ENCODE results near the gene SHB. TPM values are rescaled to one million over a fixed set of nuclear protein-coding genes. Genes with fewer than 3 reads are reported as not detected.
"Not testable (repeated sequence)": the region's sequence is repeated elsewhere in the genome, so short reads cannot be mapped to it uniquely, and the experiment has no call there.

The SHB gene
- total RNA-seq, 1 donor from 2014 or later = 3.1 TPM

DNA sequence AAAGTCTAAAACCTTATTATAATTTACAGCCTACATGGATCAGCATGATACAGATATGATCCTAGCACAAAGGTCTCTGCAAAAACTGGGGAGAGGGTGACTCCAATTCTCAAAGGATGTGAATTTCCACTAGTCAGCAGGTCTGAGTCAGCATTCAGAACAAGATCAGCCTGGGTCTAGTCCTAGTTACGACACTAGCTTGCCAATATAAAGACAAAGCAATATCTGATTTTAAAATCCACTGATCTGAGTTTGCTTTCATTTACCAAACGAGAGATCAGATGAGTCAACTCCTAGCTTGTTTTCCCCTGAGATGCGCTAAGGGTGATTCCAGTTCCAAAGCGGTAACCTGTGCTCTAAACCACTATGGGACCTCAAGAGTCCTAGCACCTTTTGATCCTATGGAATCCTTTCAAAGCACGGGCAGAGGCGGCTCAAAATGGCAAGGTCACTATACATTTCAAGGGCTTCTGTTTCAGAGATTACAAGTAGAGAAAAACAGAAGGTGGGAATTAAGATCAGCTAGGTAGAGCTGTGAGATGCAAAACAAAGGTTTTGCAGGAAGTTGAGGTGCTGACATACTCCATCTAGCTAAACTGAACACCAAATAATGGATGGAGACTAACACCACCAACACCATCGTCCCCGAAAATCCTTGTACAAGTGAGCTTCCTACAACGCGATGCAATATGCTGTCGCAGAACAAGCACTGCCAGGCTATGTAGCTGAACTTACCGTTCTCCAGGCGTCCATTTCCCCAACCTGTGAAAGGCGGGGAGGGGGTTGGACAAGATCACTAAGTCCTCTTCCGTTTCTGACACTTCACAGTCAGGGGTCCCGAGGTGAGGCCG, 166.0 kb downstream of the SHB start:
- Histone ChIP-seq H3K9ac (ENCODE audit: low read depth in 1 of 3, low read length in 3 of 3) (peak overlapping the region; percentile 67 to 88 (median 73)), H3K4me1 (ENCODE audit: control insufficient read depth in 3 of 3, insufficient read depth in 3 of 3, low read length in 3 of 3) (peaks cover 15 to 19% (median 17%) of the 10 kb centered on the region in 3 donors), H3K27ac (ENCODE audit: low read depth, low read length) (peak overlapping the region; percentile 74), H3K9me3 (ENCODE audit: control insufficient read depth in 3 of 3, low read length in 3 of 3) (no peaks in the 10 kb centered on the region), H3K27me3 (ENCODE audit: control insufficient read depth in 3 of 3, insufficient read depth in 3 of 3, low read length in 3 of 3) (no peaks in the 10 kb centered on the region), H3K4me3 (ENCODE audit: low read length in 3 of 3) (peak overlapping the region; percentile 76 to 96 (median 84)), H3K36me3 (ENCODE audit: control insufficient read depth in 3 of 3, insufficient read depth in 3 of 3, low read length in 3 of 3) (peaks cover 8 to 12% (median 8%) of the 10 kb centered on the region in 3 donors)

DNA sequence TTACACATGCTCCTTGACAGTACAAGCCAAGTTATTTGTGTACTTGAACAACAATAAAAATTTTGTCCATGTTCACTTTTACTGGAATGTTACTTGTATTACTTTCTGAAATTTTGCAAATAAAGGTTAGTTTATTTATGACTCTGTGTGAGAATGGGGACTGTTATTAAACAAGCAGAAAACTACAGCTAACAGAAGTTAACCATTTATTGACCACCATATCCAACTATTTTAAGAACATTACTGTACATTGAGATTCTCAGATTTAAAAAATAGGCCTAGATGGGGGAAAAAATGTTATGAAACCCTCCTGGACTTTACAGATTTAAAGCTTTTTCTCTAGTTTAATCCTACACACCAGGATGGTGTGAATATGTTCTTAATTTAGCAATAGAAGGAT, 166.9 kb downstream of the SHB start:
- Histone ChIP-seq H3K27me3 (ENCODE audit: control insufficient read depth in 3 of 3, insufficient read depth in 3 of 3, low read length in 3 of 3) (no peaks in the 10 kb centered on the region), H3K4me1 (ENCODE audit: control insufficient read depth in 3 of 3, insufficient read depth in 3 of 3, low read length in 3 of 3) (peaks cover 15 to 19% (median 17%) of the 10 kb centered on the region in 3 donors), H3K36me3 (ENCODE audit: control insufficient read depth in 3 of 3, insufficient read depth in 3 of 3, low read length in 3 of 3) (peaks cover 8 to 12% (median 8%) of the 10 kb centered on the region in 3 donors), H3K9me3 (ENCODE audit: control insufficient read depth in 3 of 3, low read length in 3 of 3) (no peaks in the 10 kb centered on the region), H3K27ac (ENCODE audit: low read depth, low read length) (no peak overlapping the region), H3K9ac (ENCODE audit: low read depth in 1 of 3, low read length in 3 of 3) (no peak overlapping the region), H3K4me3 (ENCODE audit: low read length in 3 of 3) (no peak overlapping the region)

- Histone ChIP-seq H3K4me3 (ENCODE audit: low read length in 3 of 3) (no peak overlapping the region), H3K27me3 (ENCODE audit: control insufficient read depth in 3 of 3, insufficient read depth in 3 of 3, low read length in 3 of 3) (no peaks in the 10 kb centered on the region), H3K4me1 (ENCODE audit: control insufficient read depth in 3 of 3, insufficient read depth in 3 of 3, low read length in 3 of 3) (peaks cover 9 to 11% (median 10%) of the 10 kb centered on the region in 3 donors), H3K27ac (ENCODE audit: low read depth, low read length) (no peak overlapping the region), H3K9me3 (ENCODE audit: control insufficient read depth in 3 of 3, low read length in 3 of 3) (no peaks in the 10 kb centered on the region), H3K9ac (ENCODE audit: low read depth in 1 of 3, low read length in 3 of 3) (no peak overlapping the region), H3K36me3 (ENCODE audit: control insufficient read depth in 3 of 3, insufficient read depth in 3 of 3, low read length in 3 of 3) (peaks cover 17 to 25% (median 24%) of the 10 kb centered on the region in 3 donors)
These were observed 170.0 kb downstream of the SHB start for GRCh38 chr9:37899041-37899440.

DNA sequence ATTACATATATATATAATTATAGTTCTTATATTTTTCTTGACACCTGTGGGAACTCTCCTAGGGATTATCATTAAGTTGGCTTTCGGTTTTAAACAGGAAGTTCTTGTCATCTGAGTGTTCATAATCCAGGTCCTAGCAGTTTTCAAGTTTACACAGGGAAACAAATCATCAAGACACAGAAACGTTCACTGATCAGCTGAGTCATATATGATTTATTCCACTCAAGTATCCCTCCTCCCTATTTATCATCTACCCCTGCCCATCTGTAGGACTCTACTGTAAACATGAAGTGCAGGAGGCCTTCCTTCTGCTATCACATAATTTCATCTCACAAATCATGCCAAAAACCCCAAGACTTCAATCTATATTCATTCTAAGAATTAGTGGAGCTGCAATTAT, 171.4 kb downstream of the SHB start:
- no peak overlapping the region for H3K4me3 ChIP-seq (ENCODE audit: low read length in 3 of 3)
- H3K9ac ChIP-seq (ENCODE audit: low read depth in 1 of 3, low read length in 3 of 3) = no peak overlapping the region
- H3K27ac ChIP-seq (ENCODE audit: low read depth, low read length) = no peak overlapping the region
- H3K27me3 ChIP-seq (ENCODE audit: control insufficient read depth in 3 of 3, insufficient read depth in 3 of 3, low read length in 3 of 3) = no peaks in the 10 kb centered on the region
- H3K9me3 ChIP-seq (ENCODE audit: control insufficient read depth in 3 of 3, low read length in 3 of 3) = no peaks in the 10 kb centered on the region
- H3K4me1 ChIP-seq (ENCODE audit: control insufficient read depth in 3 of 3, insufficient read depth in 3 of 3, low read length in 3 of 3) = peaks cover under 1 to 2% (median 2%) of the 10 kb centered on the region in 3 donors
- peaks cover 17 to 37% (median 24%) of the 10 kb centered on the region in 3 donors for H3K36me3 ChIP-seq (ENCODE audit: control insufficient read depth in 3 of 3, insufficient read depth in 3 of 3, low read length in 3 of 3)

- Histone ChIP-seq H3K36me3 (ENCODE audit: control insufficient read depth in 3 of 3, insufficient read depth in 3 of 3, low read length in 3 of 3) (peaks cover 11 to 37% (median 12%) of the 10 kb centered on the region in 3 donors), H3K4me3 (ENCODE audit: low read length in 3 of 3) (no peak overlapping the region), H3K27ac (ENCODE audit: low read depth, low read length) (no peak overlapping the region), H3K27me3 (ENCODE audit: control insufficient read depth in 3 of 3, insufficient read depth in 3 of 3, low read length in 3 of 3) (no peaks in the 10 kb centered on the region), H3K9me3 (ENCODE audit: control insufficient read depth in 3 of 3, low read length in 3 of 3) (no peaks in the 10 kb centered on the region), H3K4me1 (ENCODE audit: control insufficient read depth in 3 of 3, insufficient read depth in 3 of 3, low read length in 3 of 3) (no peaks in the 10 kb centered on the region), H3K9ac (ENCODE audit: low read depth in 1 of 3, low read length in 3 of 3) (no peak overlapping the region)
These were observed 177.0 kb downstream of the SHB start for GRCh38 chr9:37892063-37892462.

- peaks cover 9 to 32% (median 12%) of the 10 kb centered on the region in 3 donors for H3K36me3 ChIP-seq (ENCODE audit: control insufficient read depth in 3 of 3, insufficient read depth in 3 of 3, low read length in 3 of 3)
- not testable (repeated sequence) for H3K4me1 ChIP-seq (ENCODE audit: control insufficient read depth in 3 of 3, insufficient read depth in 3 of 3, low read length in 3 of 3); H3K9ac ChIP-seq (ENCODE audit: low read depth in 1 of 3, low read length in 3 of 3); H3K9me3 ChIP-seq (ENCODE audit: control insufficient read depth in 3 of 3, low read length in 3 of 3); H3K27ac ChIP-seq (ENCODE audit: low read depth, low read length); H3K4me3 ChIP-seq (ENCODE audit: low read length in 3 of 3); H3K27me3 ChIP-seq (ENCODE audit: control insufficient read depth in 3 of 3, insufficient read depth in 3 of 3, low read length in 3 of 3)
These were observed 178.0 kb downstream of the SHB start for GRCh38 chr9:37891042-37891441.

DNA sequence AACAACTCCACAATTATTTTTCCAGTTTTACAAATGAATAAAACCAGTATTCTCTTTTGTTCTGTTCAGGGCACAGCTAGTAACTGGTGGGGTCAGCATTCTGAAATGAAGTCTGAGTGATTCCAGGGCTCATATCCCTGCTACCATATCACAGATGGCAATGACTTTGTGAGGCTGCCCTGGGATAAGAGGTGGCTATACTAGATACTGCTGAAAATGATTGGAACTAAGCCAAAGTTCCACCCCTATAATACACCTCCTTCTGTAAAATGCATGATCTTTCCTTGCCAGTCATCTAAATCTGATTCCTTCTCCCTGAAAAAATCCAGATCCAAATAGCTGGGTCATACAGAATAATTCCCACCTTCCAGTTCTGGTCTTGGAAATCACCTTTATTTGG, 179.5 kb downstream of the SHB start:
- Histone ChIP-seq H3K9me3 (ENCODE audit: control insufficient read depth in 3 of 3, low read length in 3 of 3) (no peaks in the 10 kb centered on the region), H3K36me3 (ENCODE audit: control insufficient read depth in 3 of 3, insufficient read depth in 3 of 3, low read length in 3 of 3) (peaks cover under 1 to 24% (median 3%) of the 10 kb centered on the region in 3 donors)

DNA sequence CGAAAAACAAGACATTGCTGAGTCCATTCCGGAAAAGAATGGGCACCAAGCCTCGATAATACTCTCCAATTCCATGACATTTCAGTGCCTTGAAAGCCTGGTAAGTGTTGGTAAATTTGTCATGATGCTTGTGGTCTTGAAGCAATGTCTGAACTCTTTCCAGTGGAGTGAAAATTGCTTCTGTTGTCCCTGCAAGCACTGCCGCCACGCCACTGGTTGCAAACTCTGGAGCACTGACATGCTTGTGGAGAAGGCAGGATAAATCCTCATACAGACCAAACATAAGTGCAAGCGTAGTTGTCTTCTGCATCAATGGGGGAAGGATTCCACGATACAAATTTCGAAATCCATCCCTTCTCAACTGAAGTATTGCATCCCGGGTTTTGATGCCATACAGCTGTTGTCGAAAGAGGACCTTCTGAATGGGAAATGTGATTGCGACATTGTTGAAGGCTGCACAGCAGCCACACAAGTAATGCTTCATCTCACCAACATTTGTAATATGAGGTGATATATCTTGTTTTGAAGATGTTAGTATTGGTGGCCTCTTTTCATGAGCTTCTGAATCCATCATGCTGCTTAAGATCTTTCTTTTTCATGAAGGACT, 180.9 kb downstream of the SHB start:
- not testable (repeated sequence) for H3K27ac ChIP-seq (ENCODE audit: low read depth, low read length); H3K4me1 ChIP-seq (ENCODE audit: control insufficient read depth in 3 of 3, insufficient read depth in 3 of 3, low read length in 3 of 3); H3K27me3 ChIP-seq (ENCODE audit: control insufficient read depth in 3 of 3, insufficient read depth in 3 of 3, low read length in 3 of 3); H3K4me3 ChIP-seq (ENCODE audit: low read length in 3 of 3); H3K9me3 ChIP-seq (ENCODE audit: control insufficient read depth in 3 of 3, low read length in 3 of 3); H3K9ac ChIP-seq (ENCODE audit: low read depth in 1 of 3, low read length in 3 of 3)
- H3K36me3 ChIP-seq (ENCODE audit: control insufficient read depth in 3 of 3, insufficient read depth in 3 of 3, low read length in 3 of 3) = peaks cover 0 to 13% (median 2%) of the 10 kb centered on the region in 3 donors

More for the DNA sequence above, 179.5 kb downstream of the SHB start:
- Histone ChIP-seq H3K27ac (ENCODE audit: low read depth, low read length) (no peak overlapping the region), H3K27me3 (ENCODE audit: control insufficient read depth in 3 of 3, insufficient read depth in 3 of 3, low read length in 3 of 3) (no peaks in the 10 kb centered on the region), H3K4me3 (ENCODE audit: low read length in 3 of 3) (no peak overlapping the region), H3K4me1 (ENCODE audit: control insufficient read depth in 3 of 3, insufficient read depth in 3 of 3, low read length in 3 of 3) (no peaks in the 10 kb centered on the region), H3K9ac (ENCODE audit: low read depth in 1 of 3, low read length in 3 of 3) (no peak overlapping the region)

- H3K9ac ChIP-seq (ENCODE audit: low read depth in 1 of 3, low read length in 3 of 3) = no peak overlapping the region
- no peaks in the 10 kb centered on the region for H3K27me3 ChIP-seq (ENCODE audit: control insufficient read depth in 3 of 3, insufficient read depth in 3 of 3, low read length in 3 of 3)
- no peak overlapping the region for H3K27ac ChIP-seq (ENCODE audit: low read depth, low read length)
- no peak overlapping the region for H3K4me3 ChIP-seq (ENCODE audit: low read length in 3 of 3)
- no peaks in the 10 kb centered on the region for H3K4me1 ChIP-seq (ENCODE audit: control insufficient read depth in 3 of 3, insufficient read depth in 3 of 3, low read length in 3 of 3)
- peaks cover 0 to 7% (median 2%) of the 10 kb centered on the region in 3 donors for H3K36me3 ChIP-seq (ENCODE audit: control insufficient read depth in 3 of 3, insufficient read depth in 3 of 3, low read length in 3 of 3)
- no peaks in the 10 kb centered on the region for H3K9me3 ChIP-seq (ENCODE audit: control insufficient read depth in 3 of 3, low read length in 3 of 3)
These were observed 188.0 kb downstream of the SHB start for GRCh38 chr9:37880916-37881479.

GRCh38 chr9:37876376-37876775, 192.7 kb downstream of the SHB start:
- Histone ChIP-seq H3K9me3 (ENCODE audit: control insufficient read depth in 3 of 3, low read length in 3 of 3) (no peaks in the 10 kb centered on the region), H3K4me1 (ENCODE audit: control insufficient read depth in 3 of 3, insufficient read depth in 3 of 3, low read length in 3 of 3) (no peaks in the 10 kb centered on the region), H3K4me3 (ENCODE audit: low read length in 3 of 3) (no peak overlapping the region), H3K9ac (ENCODE audit: low read depth in 1 of 3, low read length in 3 of 3) (no peak overlapping the region), H3K27ac (ENCODE audit: low read depth, low read length) (no peak overlapping the region), H3K36me3 (ENCODE audit: control insufficient read depth in 3 of 3, insufficient read depth in 3 of 3, low read length in 3 of 3) (peaks cover 0 to 6% (median 2%) of the 10 kb centered on the region in 3 donors), H3K27me3 (ENCODE audit: control insufficient read depth in 3 of 3, insufficient read depth in 3 of 3, low read length in 3 of 3) (no peaks in the 10 kb centered on the region)
